CD14-positive monocyte (primary cell): ENCODE results near the gene KCNH1. TPM values are rescaled to one million over a fixed set of nuclear protein-coding genes. Genes with fewer than 3 reads are reported as not detected.

Experiments used
- DNase-seq, 3 donors: peaks; one replicate each; pipeline ENCODE4 v3.0.0-alpha.2; 2011 to 2022
- H2AFZ ChIP-seq: 2 replicates; pipeline ENCODE4 v1.6.0; 2012; ENCODE audit warnings: mild to moderate bottlenecking, low read depth, low read length, inconsistent platforms; ENCODE audit not compliant: insufficient read depth, poor library complexity, severe bottlenecking
- H3K27ac ChIP-seq, 2 donors: 1 replicate in 1 of 2; 2 replicates in 1 of 2; pipeline ENCODE4 v1.5.1; 2012 to 2013; ENCODE audit warnings: low read length in 2 of 2, control low read depth in 1 of 2, inconsistent platforms in 1 of 2, low read depth in 1 of 2, mild to moderate bottlenecking in 1 of 2
- H3K27me3 ChIP-seq, 2 donors: one replicate each; pipeline versions ENCODE4 v1.6.0 to v1.6.1; 2011 to 2013; ENCODE audit warnings: low read length in 2 of 2; ENCODE audit not compliant: control insufficient read depth in 2 of 2, insufficient read depth in 2 of 2
- H3K36me3 ChIP-seq, 2 donors: replicated peaks in 1 of 2; 1 replicate in 1 of 2; 2 replicates in 1 of 2; pipeline versions ENCODE4 v1.5.1 to v1.6.1; 2012 to 2013; ENCODE audit warnings: low read length in 2 of 2, control low read depth in 1 of 2, inconsistent platforms in 1 of 2, mild to moderate bottlenecking in 1 of 2; ENCODE audit not compliant: insufficient read depth in 2 of 2, control insufficient read depth in 1 of 2
- H3K4me1 ChIP-seq, 2 donors: 1 replicate in 1 of 2; 2 replicates in 1 of 2; pipeline versions ENCODE4 v1.5.1 to v1.6.1; 2012 to 2013; ENCODE audit warnings: low read length in 2 of 2, control low read depth in 1 of 2, inconsistent platforms in 1 of 2, mild to moderate bottlenecking in 1 of 2, moderate library complexity in 1 of 2; ENCODE audit not compliant: insufficient read depth in 2 of 2, control insufficient read depth in 1 of 2
- H3K4me2 ChIP-seq: replicated peaks from 2 replicates; pipeline ENCODE3; 2012; ENCODE audit warnings: low read length, moderate library complexity, mild to moderate bottlenecking; ENCODE audit not compliant: poor library complexity, severe bottlenecking; ENCODE audit errors: extremely low read depth
- H3K4me3 ChIP-seq, 3 experiments: fragments of 200-600 bp in 1 of 3; sonication (generic) in 1 of 3; replicated peaks in 1 of 3; 1 replicate in 2 of 3; 2 replicates in 1 of 3; pipeline ENCODE4 v1.5.1; 2011 to 2013; ENCODE audit warnings: low read length in 3 of 3, mild to moderate bottlenecking in 3 of 3, control low read depth in 2 of 3, low read depth in 2 of 3, inconsistent platforms in 1 of 3, moderate library complexity in 1 of 3
- H3K79me2 ChIP-seq: 2 replicates; pipeline ENCODE4 v1.6.0; 2012; ENCODE audit warnings: mild to moderate bottlenecking, control low read depth, inconsistent platforms, low read length, moderate library complexity; ENCODE audit not compliant: insufficient read depth
- H3K9ac ChIP-seq: 2 replicates; pipeline ENCODE4 v1.6.0; 2017; ENCODE audit warnings: low read length, mild to moderate bottlenecking; ENCODE audit not compliant: insufficient read depth, poor library complexity, severe bottlenecking
- H3K9me3 ChIP-seq, 2 donors: replicated peaks in 1 of 2; 1 replicate in 1 of 2; 2 replicates in 1 of 2; pipeline versions ENCODE4 v1.5.1 to v1.6.1; 2012 to 2013; ENCODE audit warnings: low read length in 2 of 2, control low read depth in 1 of 2; ENCODE audit not compliant: control insufficient read depth in 1 of 2, insufficient read depth in 1 of 2
- H4K20me1 ChIP-seq: 2 replicates; pipeline ENCODE4 v1.6.0; 2012; ENCODE audit warnings: mild to moderate bottlenecking, low read length, control low read depth, moderate library complexity; ENCODE audit not compliant: insufficient read depth
- H3K27ac Mint-ChIP-seq, 7 donors: one replicate each; pipeline ENCODE4 v1.8.0; 2020; ENCODE audit warnings: mild to moderate bottlenecking in 7 of 7, mixed read lengths in 7 of 7, moderate library complexity in 6 of 7, inconsistent platforms in 2 of 7
- H3K27me3 Mint-ChIP-seq, 3 donors: one replicate each; pipeline ENCODE4 v1.8.0; 2021 to 2022; ENCODE audit warnings: low read depth in 3 of 3, mild to moderate bottlenecking in 3 of 3, mixed read lengths in 3 of 3, moderate library complexity in 3 of 3, inconsistent platforms in 1 of 3
- H3K36me3 Mint-ChIP-seq, 2 donors: one replicate each; pipeline ENCODE4 v1.8.0; 2020; ENCODE audit warnings: mixed read lengths in 2 of 2, inconsistent platforms in 1 of 2, mild to moderate bottlenecking in 1 of 2
- H3K4me1 Mint-ChIP-seq: one replicate; pipeline ENCODE4 v1.8.0; 2020; ENCODE audit warnings: mild to moderate bottlenecking, mixed read lengths
- H3K4me3 Mint-ChIP-seq, 2 donors: one replicate each; pipeline ENCODE4 v1.8.0; 2020; ENCODE audit warnings: mild to moderate bottlenecking in 2 of 2, mixed read lengths in 2 of 2, moderate library complexity in 1 of 2
- H3K9me3 Mint-ChIP-seq, 7 donors: one replicate each; pipeline ENCODE4 v1.8.0; 2020 to 2022; ENCODE audit warnings: mixed read lengths in 7 of 7, mild to moderate bottlenecking in 6 of 7, moderate library complexity in 6 of 7, inconsistent platforms in 2 of 7
- CTCF ChIP-seq: fragments of 200-600 bp; IDR thresholded peaks from one replicate; pipeline ENCODE4 v1.8.0; 2022; ENCODE audit warnings: antibody characterized with exemption, mild to moderate bottlenecking
- intact Hi-C, 2 donors: fragments of 100-400 bp; cut with micrococcal nuclease; formaldehyde crosslinking; loops; one replicate each; pipeline versions ENCODE4 v1.15.0 to v1.15.1; 2023
- polyA plus RNA-seq, 3 donors: library from polyadenylated mRNA; depleted of rRNA in 1 of 3; unstranded in 2 of 3; stranded (reverse) in 1 of 3; fragments of 300-500 nt in 2 of 3; fragments of >200 nt in 1 of 3; fragmentation: Illumina TruSeq in 2 of 3; gene quantifications; 1 replicate in 2 of 3; 2 replicates in 1 of 3; pipeline ENCODE4 v1.2.3, GENCODE V29; 2012 to 2021

KCNH1 gene
- polyA plus RNA-seq, 3 donors, result not detected

- H2AFZ ChIP-seq, result no peak overlapping the region
- no peak overlapping the region for H3K4me3 Mint-ChIP-seq
- H3K4me2 ChIP-seq, result no peak overlapping the region
- no peak overlapping the region for H3K27ac Mint-ChIP-seq
- H3K9ac ChIP-seq, result no peak overlapping the region
- no peak for DNase-seq
- no peaks in the 10 kb centered on the region for H3K4me1 Mint-ChIP-seq
- H4K20me1 ChIP-seq, result no peaks in the 10 kb centered on the region
- no peaks in the 10 kb centered on the region for H3K79me2 ChIP-seq
- no peaks in the 10 kb centered on the region for H3K27me3 Mint-ChIP-seq
- intact Hi-C loops, result no loop called here
- no peaks in the 10 kb centered on the region for H3K36me3 ChIP-seq
- TF ChIP-seq CTCF, result no peak
- H3K27ac ChIP-seq, result no peak overlapping the region
- no peaks in the 10 kb centered on the region for H3K9me3 ChIP-seq
- H3K4me3 ChIP-seq, result no peak overlapping the region
- no peaks in the 10 kb centered on the region for H3K36me3 Mint-ChIP-seq
- peaks cover 0 to 5% (median 2%) of the 10 kb centered on the region in 7 donors for H3K9me3 Mint-ChIP-seq
- no peaks in the 10 kb centered on the region for H3K27me3 ChIP-seq
- H3K4me1 ChIP-seq, result no peaks in the 10 kb centered on the region
Observed at GRCh38 chr1:210627755-210628154, 506.2 kb downstream of the KCNH1 start.

Other genes starting within 250 kb of the KCNH1 start
- 10 to 100 TPM; 14.5 to 46.5 (median 21.6) TPM for gene RCOR3, start 125.2 kb upstream of the KCNH1 start, polyA plus RNA-seq
- gene TRAF5, start 192.7 kb upstream of the KCNH1 start, polyA plus RNA-seq, result 1 to 10 TPM; 1.0 to 3.8 (median 1.6) TPM